ENCODE results near the gene IFNL3.

- no peak for TF ChIP-seq CTCF (conservative IDR thresholded peaks at IDR 0.05)
- no peak for TF ChIP-seq ZFX (IDR thresholded peaks at IDR 0.05)
Observed at GRCh38 chr19:39293394-39293793, 48.6 kb upstream of the IFNL3 start.

Measured in C4-2B (cell line).